IMR-90 (cell line): ENCODE data around the gene ATG7. TPM values are rescaled to one million over a fixed set of nuclear protein-coding genes. Genes with fewer than 3 reads are reported as not detected.

Source experiments
- ATAC-seq: fragments of 200-7000 bp; cut with Tn5 transposase; 2 replicates; pipeline ENCODE4 v1.9.1; 2020; ENCODE audit warnings: low read depth, mild to moderate bottlenecking, moderate library complexity
- BruUV-seq: library from RNA; stranded (reverse); fragments of 400-500 nt; replicated peaks from 2 replicates; lab custom pipeline; 2021; lab: Mats Ljungman, UMichigan
- CTCF ChIA-PET: fragments of 300-600 bp; formaldehyde crosslinking; extraction: SDS; loops from one replicate; lab custom pipeline; 2021; ENCODE audit warnings: antibody characterized with exemption; lab: Yijun Ruan, JAX
- POLR2A ChIA-PET: fragments of 300-600 bp; sonication (Branson Sonifier 250); formaldehyde crosslinking; loops from one replicate; lab custom pipeline; 2022; ENCODE audit warnings: antibody characterized with exemption; ENCODE audit not compliant: unreplicated experiment; lab: Charles Lee
- DNase-seq: peaks from one replicate; pipeline ENCODE4 v3.0.0; 2013
- H2AFZ ChIP-seq: replicated peaks from 2 replicates; pipeline ENCODE3; 2013; ENCODE audit warnings: low read length, mild to moderate bottlenecking; ENCODE audit not compliant: poor library complexity
- H2AK5ac ChIP-seq: 2 replicates; pipeline ENCODE4 v1.6.1; 2013; ENCODE audit warnings: low read depth, low read length, inconsistent platforms
- H2AK9ac ChIP-seq: replicated peaks from 2 replicates; pipeline ENCODE3; 2013; ENCODE audit warnings: mild to moderate bottlenecking, low read depth, low read length, moderate library complexity; ENCODE audit not compliant: poor library complexity
- H2BK120ac ChIP-seq: 2 replicates; pipeline ENCODE4 v1.6.1; 2013; ENCODE audit warnings: low read depth, low read length, inconsistent platforms
- H2BK15ac ChIP-seq: 3 replicates; pipeline ENCODE4 v1.6.1; 2013; ENCODE audit warnings: low read depth, low read length, inconsistent platforms
- H2BK20ac ChIP-seq: 2 replicates; pipeline ENCODE4 v1.6.1; 2013; ENCODE audit warnings: low read depth, mild to moderate bottlenecking, inconsistent platforms, low read length, moderate library complexity
- H2BK5ac ChIP-seq: 2 replicates; pipeline ENCODE4 v1.6.1; 2013; ENCODE audit warnings: mild to moderate bottlenecking, low read depth, low read length, inconsistent platforms; ENCODE audit not compliant: poor library complexity, severe bottlenecking
- H3K14ac ChIP-seq: replicated peaks from 2 replicates; pipeline ENCODE4 v1.6.1; 2013; ENCODE audit warnings: low read depth, low read length, inconsistent platforms
- H3K18ac ChIP-seq: 2 replicates; pipeline ENCODE4 v1.6.1; 2013; ENCODE audit warnings: low read depth, low read length, control low read depth
- H3K23ac ChIP-seq: 2 replicates; pipeline ENCODE4 v1.6.1; 2013; ENCODE audit warnings: low read depth, low read length, inconsistent platforms
- H3K27ac ChIP-seq: 2 replicates; pipeline ENCODE4 v1.5.1; 2013; ENCODE audit warnings: mild to moderate bottlenecking, control low read depth, low read length; ENCODE audit not compliant: insufficient read depth
- H3K27me3 ChIP-seq: 2 replicates; pipeline ENCODE4 v1.6.1; 2013; ENCODE audit warnings: low read length; ENCODE audit not compliant: control insufficient read depth, insufficient read depth
- H3K36me3 ChIP-seq: 2 replicates; pipeline ENCODE4 v1.6.1; 2013; ENCODE audit warnings: low read length, mixed read lengths; ENCODE audit not compliant: control insufficient read depth, insufficient read depth
- H3K4ac ChIP-seq: 2 replicates; pipeline ENCODE4 v1.6.1; 2013; ENCODE audit warnings: low read depth, low read length, inconsistent platforms
- H3K4me1 ChIP-seq: 2 replicates; pipeline ENCODE4 v1.6.1; 2013; ENCODE audit warnings: low read length, mixed read lengths; ENCODE audit not compliant: control insufficient read depth, insufficient read depth
- H3K4me2 ChIP-seq: 2 replicates; pipeline ENCODE4 v1.6.1; 2013; ENCODE audit warnings: low read depth, mild to moderate bottlenecking, control low read depth, low read length, moderate library complexity
- H3K4me3 ChIP-seq: 2 replicates; pipeline ENCODE4 v1.5.1; 2013; ENCODE audit warnings: low read depth, mild to moderate bottlenecking, control low read depth, low read length, moderate library complexity; ENCODE audit not compliant: insufficient read depth
- H3K56ac ChIP-seq: 2 replicates; pipeline ENCODE4 v1.6.1; 2013; ENCODE audit warnings: low read length, inconsistent platforms; ENCODE audit not compliant: insufficient read depth; ENCODE audit errors: extremely low read depth
- H3K79me1 ChIP-seq, 2 experiments: 2 replicates each; pipeline ENCODE4 v1.6.1; 2013; ENCODE audit warnings: low read length in 2 of 2, inconsistent platforms in 1 of 2, low read depth in 1 of 2
- H3K9ac ChIP-seq: 2 replicates; pipeline ENCODE4 v1.6.1; 2013; ENCODE audit warnings: low read depth, low read length, control low read depth
- H3K9me1 ChIP-seq: 2 replicates; pipeline ENCODE4 v1.6.1; 2013; ENCODE audit warnings: low read length, inconsistent platforms; ENCODE audit not compliant: insufficient read depth
- H3K9me3 ChIP-seq: 2 replicates; pipeline ENCODE4 v1.6.1; 2013; ENCODE audit warnings: low read length; ENCODE audit not compliant: control insufficient read depth, insufficient read depth
- H4K20me1 ChIP-seq: 2 replicates; pipeline ENCODE4 v1.6.1; 2013; ENCODE audit warnings: low read length, inconsistent platforms; ENCODE audit not compliant: insufficient read depth
- H4K5ac ChIP-seq: 2 replicates; pipeline ENCODE4 v1.6.1; 2013; ENCODE audit warnings: mild to moderate bottlenecking, low read depth, low read length, control low read depth
- H4K8ac ChIP-seq, 2 experiments: 2 replicates each; pipeline ENCODE4 v1.6.1; 2013; ENCODE audit warnings: low read depth in 2 of 2, low read length in 2 of 2, control low read depth in 1 of 2, inconsistent platforms in 1 of 2
- H4K91ac ChIP-seq: 2 replicates; pipeline ENCODE4 v1.6.1; 2013; ENCODE audit warnings: low read depth, low read length, inconsistent platforms; ENCODE audit not compliant: insufficient read depth
- BHLHE40 ChIP-seq: fragments of 150-350 bp; IDR thresholded peaks from 2 replicates; pipeline ENCODE4 v1.6.1; 2016; ENCODE audit warnings: mild to moderate bottlenecking, low read depth, low read length
- CEBPB ChIP-seq: IDR thresholded peaks from 2 replicates; pipeline ENCODE4 v1.6.1; 2012; ENCODE audit warnings: low read depth, low read length, improper control_type of control experiment
- CHD1 ChIP-seq: IDR thresholded peaks from 2 replicates; pipeline ENCODE4 v1.6.1; 2012; ENCODE audit warnings: low read depth, low read length, improper control_type of control experiment
- CTCF ChIP-seq: conservative IDR thresholded peaks from 2 replicates; pipeline ENCODE4 v1.5.1; 2012; ENCODE audit warnings: mild to moderate bottlenecking, low read depth, low read length, improper control_type of control experiment
- ELK1 ChIP-seq: fragments of 150-350 bp; IDR thresholded peaks from 2 replicates; pipeline ENCODE4 v1.6.1; 2016; ENCODE audit warnings: low read depth, mild to moderate bottlenecking, low read length, moderate library complexity, borderline replicate concordance
- FOS ChIP-seq: fragments of 150-350 bp; IDR thresholded peaks from 2 replicates; pipeline ENCODE4 v1.6.1; 2016; ENCODE audit warnings: low read depth, low read length
- MAFK ChIP-seq: IDR thresholded peaks from 2 replicates; pipeline ENCODE4 v1.6.1; 2012; ENCODE audit warnings: low read depth, low read length, improper control_type of control experiment
- MAZ ChIP-seq: IDR thresholded peaks from 2 replicates; pipeline ENCODE4 v1.6.1; 2012; ENCODE audit warnings: low read depth, mild to moderate bottlenecking, low read length, improper control_type of control experiment, moderate library complexity, borderline replicate concordance
- NFE2L2 ChIP-seq: fragments of 150-350 bp; IDR thresholded peaks from 2 replicates; pipeline ENCODE4 v1.6.1; 2016; ENCODE audit warnings: low read depth, mild to moderate bottlenecking, low read length
- POLR2A ChIP-seq: IDR thresholded peaks from 2 replicates; pipeline ENCODE4 v1.6.1; 2012; ENCODE audit warnings: mild to moderate bottlenecking, low read depth, low read length
- RCOR1 ChIP-seq: IDR thresholded peaks from 2 replicates; pipeline ENCODE4 v1.6.1; 2012; ENCODE audit warnings: mild to moderate bottlenecking, low read length, improper control_type of control experiment; ENCODE audit not compliant: insufficient replicate concordance
- RFX5 ChIP-seq: IDR thresholded peaks from 2 replicates; pipeline ENCODE4 v1.8.0; 2012; ENCODE audit warnings: low read depth, mild to moderate bottlenecking, low read length, moderate library complexity
- SMC3 ChIP-seq: fragments of 150-350 bp; IDR thresholded peaks from 2 replicates; pipeline ENCODE4 v1.6.1; 2016; ENCODE audit warnings: low read depth, mild to moderate bottlenecking, antibody characterized with exemption, low read length, moderate library complexity
- USF2 ChIP-seq: fragments of 150-350 bp; IDR thresholded peaks from 2 replicates; pipeline ENCODE4 v1.6.1; 2017; ENCODE audit warnings: mild to moderate bottlenecking, antibody characterized with exemption, low read length, low read depth
- WGBS, 2 experiments: methylation state at CpG; one replicate each; pipeline versions ENCODE4 v1.1.5 to v1.1.7; 2013; ENCODE audit warnings: missing lambda C conversion rate in 2 of 2; ENCODE audit not compliant: insufficient read length in 1 of 2; ENCODE audit errors: extremely low coverage in 2 of 2; 5-methylcytosine and 5-hydroxymethylcytosine counted together
- dilution Hi-C: fragments of 300-500 bp; cut with HindIII; formaldehyde crosslinking; loops from one replicate; pipeline ENCODE4 v1.14.3; 2018; ENCODE audit warnings: low sequenced_read_pairs; ENCODE audit not compliant: unreplicated experiment
- in situ Hi-C: fragments of 300-500 bp; cut with MboI; formaldehyde crosslinking; loops from 3 replicates; pipeline ENCODE4 v1.14.3; 2019; ENCODE audit warnings: low sequenced_read_pairs, inconsistent platforms, mixed read lengths
- intact Hi-C: fragments of 100-400 bp; cut with micrococcal nuclease; formaldehyde crosslinking; loops from 2 replicates; pipeline ENCODE4 v1.10.0; 2022
- polyA plus RNA-seq, 3 experiments: library from polyadenylated mRNA; depleted of rRNA; stranded (reverse); fragments of >200 nt; gene quantifications; 2 replicates each; pipeline ENCODE4 v1.2.3, GENCODE V29; 2012; ENCODE audit warnings: low replicate concordance in 1 of 3
- total RNA-seq: library from RNA; depleted of rRNA; stranded (reverse); fragments of >200 nt; gene quantifications from 2 replicates; pipeline ENCODE4 v1.2.3, GENCODE V29; 2012

Gene ATG7
- total and polyA plus RNA-seq, 2 of the 4 experiments (the other 2 are of a cell fraction), result 15.6 to 51.4 TPM

GRCh38 chr3:11549580-11550140 lies 277.5 kb downstream of the ATG7 start:
- DNase-seq, result no peak
- in situ Hi-C loops, result no loop called here

More at GRCh38 chr3:11549580-11550140, 277.5 kb downstream of the ATG7 start:
- Histone ChIP-seq H2AK9ac (no peak overlapping the region), H3K18ac (peak overlapping the region; percentile 2; the same call in 1 of the 2 replicates), H3K27me3 (no peaks in the 10 kb centered on the region), H3K4ac (peak overlapping the region; percentile 20), H2AFZ (no peak overlapping the region), H2BK20ac (0 out of 2 replicates have a peak overlapping the region, but pooled peaks have one; percentile 8), H3K9ac (no peak overlapping the region), H3K79me1 (peaks cover 13 to 69% of the 10 kb centered on the region in 2 experiments; a peak in 3 of 4 replicates), H2BK5ac (peak overlapping the region; percentile 44), H3K14ac (peak overlapping the region; percentile 1), H2AK5ac (peak overlapping the region; percentile 81), H4K5ac (peak overlapping the region; percentile 32; the same call in 1 of the 2 replicates), H4K20me1 (peaks cover 17% of the 10 kb centered on the region), H4K8ac (peak overlapping the region in 1 of 2 experiments; percentile 24; a peak in 2 of 4 replicates), H3K27ac (0 out of 2 replicates have a peak overlapping the region, but pooled peaks have one; percentile 3), H3K4me2 (no peak overlapping the region), H3K4me3 (no peak overlapping the region), H3K9me1 (peaks cover 22% of the 10 kb centered on the region), H3K4me1 (peaks cover 17% of the 10 kb centered on the region), H2BK120ac (peak overlapping the region; percentile 44; the same call in 1 of the 2 replicates), H4K91ac (peak overlapping the region; percentile 65; the same call in 1 of the 2 replicates), H3K36me3 (peaks cover 7% of the 10 kb centered on the region; the same call in 1 of the 2 replicates), H3K56ac (no peak overlapping the region), H2BK15ac (peak overlapping the region; percentile 37; the same call in 2 of the 3 replicates), H3K23ac (no peak overlapping the region), H3K9me3 (no peaks in the 10 kb centered on the region)
- TF ChIP-seq CTCF, result no peak
- TF ChIP-seq USF2, result no peak
- no peak for TF ChIP-seq RCOR1
- TF ChIP-seq ELK1, result no peak
- no peak for TF ChIP-seq CEBPB
- TF ChIP-seq NFE2L2, result no peak
- TF ChIP-seq RFX5, result no peak
- no peak for TF ChIP-seq POLR2A
- TF ChIP-seq CHD1, result no peak
- no peak for TF ChIP-seq SMC3
- TF ChIP-seq MAFK, result no peak
- TF ChIP-seq MAZ, result no peak
- TF ChIP-seq BHLHE40, result no peak
- no peak for TF ChIP-seq FOS
- WGBS, 2 experiments, result no CpG with 5 or more reads among the region's 9 CpGs
- no TSS peak for BruUV-seq
- dilution Hi-C loops, result no loop called here
- no peak for ATAC-seq
- intact Hi-C loops, result loop anchor here (5.0 kb wide), 1 partner anchor 167 kb away; no protein-coding TSS in a partner anchor
- ChIA-PET POLR2A (no interaction called here), CTCF (no interaction called here)
